ENCODE measurements around the gene CSNK2A2.

The CSNK2A2 gene

GRCh38 chr16:58152246-58152868, 45.5 kb downstream of the CSNK2A2 start:
- Histone ChIP-seq H3K4me3 (ENCODE audit: insufficient read depth, low read depth, low read length, poor library complexity, severe bottlenecking) (no peak overlapping the region), H3K9me3 (ENCODE audit: control insufficient read depth, low read length) (no peaks in the 10 kb centered on the region), H3K4me1 (ENCODE audit: control insufficient read depth, insufficient read depth, low read length, poor library complexity, severe bottlenecking) (no peaks in the 10 kb centered on the region), H3K27ac (ENCODE audit: insufficient read depth, low read length, poor library complexity, severe bottlenecking) (no peak overlapping the region), H3K27me3 (replicated peaks; ENCODE audit: control insufficient read depth, insufficient read depth, low read length, poor library complexity, severe bottlenecking) (no peaks in the 10 kb centered on the region), H3K36me3 (ENCODE audit: control insufficient read depth, insufficient read depth, low read length) (peaks cover 2% of the 10 kb centered on the region)
- no peak for DNase-seq

DNA sequence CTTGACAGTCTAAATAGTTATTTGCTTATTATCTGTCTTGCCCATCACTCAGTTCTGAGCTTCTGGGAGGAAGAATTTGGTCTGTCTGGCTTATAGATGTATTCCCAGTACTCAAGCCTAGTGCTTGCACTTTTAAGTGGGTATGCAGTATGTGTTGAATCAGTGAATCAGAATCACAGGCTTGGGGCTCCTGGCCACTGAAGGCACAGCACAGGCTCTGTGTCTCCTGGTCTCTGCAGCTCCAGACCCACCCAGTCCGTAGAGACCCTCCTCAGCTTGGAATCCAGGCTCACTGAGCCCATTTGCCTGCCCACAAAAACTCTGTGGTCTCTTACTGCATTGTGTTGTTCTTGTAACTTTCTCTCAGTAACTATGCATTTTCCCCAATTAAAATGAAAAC, 49.4 kb downstream of the CSNK2A2 start:
- H3K4me1 ChIP-seq (ENCODE audit: control insufficient read depth, insufficient read depth, low read length, poor library complexity, severe bottlenecking), result no peaks in the 10 kb centered on the region
- H3K27me3 ChIP-seq (replicated peaks; ENCODE audit: control insufficient read depth, insufficient read depth, low read length, poor library complexity, severe bottlenecking), result no peaks in the 10 kb centered on the region
- no peak overlapping the region for H3K27ac ChIP-seq (ENCODE audit: insufficient read depth, low read length, poor library complexity, severe bottlenecking)
- no peaks in the 10 kb centered on the region for H3K9me3 ChIP-seq (ENCODE audit: control insufficient read depth, low read length)
- H3K4me3 ChIP-seq (ENCODE audit: insufficient read depth, low read depth, low read length, poor library complexity, severe bottlenecking), result no peak overlapping the region
- H3K36me3 ChIP-seq (ENCODE audit: control insufficient read depth, insufficient read depth, low read length), result no peaks in the 10 kb centered on the region
- no peak for DNase-seq

GRCh38 chr16:58148099-58148498, 49.8 kb downstream of the CSNK2A2 start:
- Histone ChIP-seq H3K27ac (ENCODE audit: insufficient read depth, low read length, poor library complexity, severe bottlenecking) (no peak overlapping the region), H3K27me3 (replicated peaks; ENCODE audit: control insufficient read depth, insufficient read depth, low read length, poor library complexity, severe bottlenecking) (no peaks in the 10 kb centered on the region), H3K36me3 (ENCODE audit: control insufficient read depth, insufficient read depth, low read length) (no peaks in the 10 kb centered on the region), H3K9me3 (ENCODE audit: control insufficient read depth, low read length) (no peaks in the 10 kb centered on the region), H3K4me1 (ENCODE audit: control insufficient read depth, insufficient read depth, low read length, poor library complexity, severe bottlenecking) (no peaks in the 10 kb centered on the region), H3K4me3 (ENCODE audit: insufficient read depth, low read depth, low read length, poor library complexity, severe bottlenecking) (no peak overlapping the region)
- DNase-seq, result no peak

GRCh38 chr16:58138852-58139251, 59.1 kb downstream of the CSNK2A2 start:
- Histone ChIP-seq H3K9me3 (ENCODE audit: control insufficient read depth, low read length) (no peaks in the 10 kb centered on the region), H3K36me3 (ENCODE audit: control insufficient read depth, insufficient read depth, low read length) (no peaks in the 10 kb centered on the region), H3K4me1 (ENCODE audit: control insufficient read depth, insufficient read depth, low read length, poor library complexity, severe bottlenecking) (no peaks in the 10 kb centered on the region), H3K4me3 (ENCODE audit: insufficient read depth, low read depth, low read length, poor library complexity, severe bottlenecking) (no peak overlapping the region), H3K27me3 (replicated peaks; ENCODE audit: control insufficient read depth, insufficient read depth, low read length, poor library complexity, severe bottlenecking) (no peaks in the 10 kb centered on the region), H3K27ac (ENCODE audit: insufficient read depth, low read length, poor library complexity, severe bottlenecking) (no peak overlapping the region)
- no peak for DNase-seq

- Histone ChIP-seq H3K4me1 (ENCODE audit: control insufficient read depth, insufficient read depth, low read length, poor library complexity, severe bottlenecking) (no peaks in the 10 kb centered on the region), H3K4me3 (ENCODE audit: insufficient read depth, low read depth, low read length, poor library complexity, severe bottlenecking) (no peak overlapping the region), H3K36me3 (ENCODE audit: control insufficient read depth, insufficient read depth, low read length) (no peaks in the 10 kb centered on the region), H3K27me3 (replicated peaks; ENCODE audit: control insufficient read depth, insufficient read depth, low read length, poor library complexity, severe bottlenecking) (no peaks in the 10 kb centered on the region), H3K9me3 (ENCODE audit: control insufficient read depth, low read length) (no peaks in the 10 kb centered on the region), H3K27ac (ENCODE audit: insufficient read depth, low read length, poor library complexity, severe bottlenecking) (no peak overlapping the region)
- DNase-seq, result no peak
Observed at GRCh38 chr16:58137581-58137980, 60.3 kb downstream of the CSNK2A2 start.

- DNase-seq, result peak; percentile 90 to 94 (median 92)
- Histone ChIP-seq H3K36me3 (ENCODE audit: control insufficient read depth, insufficient read depth, low read length) (no peaks in the 10 kb centered on the region), H3K4me3 (ENCODE audit: insufficient read depth, low read depth, low read length, poor library complexity, severe bottlenecking) (peak within 1 kb of the TSS; percentile 89), H3K9me3 (ENCODE audit: control insufficient read depth, low read length) (no peaks in the 10 kb centered on the region), H3K4me1 (ENCODE audit: control insufficient read depth, insufficient read depth, low read length, poor library complexity, severe bottlenecking) (peaks cover 18% of the 10 kb centered on the region), H3K27me3 (replicated peaks; ENCODE audit: control insufficient read depth, insufficient read depth, low read length, poor library complexity, severe bottlenecking) (no peaks in the 10 kb centered on the region), H3K27ac (ENCODE audit: insufficient read depth, low read length, poor library complexity, severe bottlenecking) (peak within 1 kb of the TSS; percentile 93)
Observed at GRCh38 chr16:58129097-58129936, 68.6 kb downstream of the CSNK2A2 start, which contains the start of gene CFAP20. TSS of gene CFAP20 (minus strand) at chr16:58129381. CDS start at chr16:58129115, 266 bp downstream.

- Histone ChIP-seq H3K27me3 (replicated peaks; ENCODE audit: control insufficient read depth, insufficient read depth, low read length, poor library complexity, severe bottlenecking) (no peaks in the 10 kb centered on the region), H3K9me3 (ENCODE audit: control insufficient read depth, low read length) (no peaks in the 10 kb centered on the region), H3K4me1 (ENCODE audit: control insufficient read depth, insufficient read depth, low read length, poor library complexity, severe bottlenecking) (peaks cover 18% of the 10 kb centered on the region), H3K27ac (ENCODE audit: insufficient read depth, low read length, poor library complexity, severe bottlenecking) (peak overlapping the region; percentile 93), H3K36me3 (ENCODE audit: control insufficient read depth, insufficient read depth, low read length) (no peaks in the 10 kb centered on the region), H3K4me3 (ENCODE audit: insufficient read depth, low read depth, low read length, poor library complexity, severe bottlenecking) (peak overlapping the region; percentile 89)
- peak; percentile 1 to 16 (median 6) for DNase-seq
Observed at GRCh38 chr16:58128711-58129096, 69.2 kb downstream of the CSNK2A2 start.

DNA sequence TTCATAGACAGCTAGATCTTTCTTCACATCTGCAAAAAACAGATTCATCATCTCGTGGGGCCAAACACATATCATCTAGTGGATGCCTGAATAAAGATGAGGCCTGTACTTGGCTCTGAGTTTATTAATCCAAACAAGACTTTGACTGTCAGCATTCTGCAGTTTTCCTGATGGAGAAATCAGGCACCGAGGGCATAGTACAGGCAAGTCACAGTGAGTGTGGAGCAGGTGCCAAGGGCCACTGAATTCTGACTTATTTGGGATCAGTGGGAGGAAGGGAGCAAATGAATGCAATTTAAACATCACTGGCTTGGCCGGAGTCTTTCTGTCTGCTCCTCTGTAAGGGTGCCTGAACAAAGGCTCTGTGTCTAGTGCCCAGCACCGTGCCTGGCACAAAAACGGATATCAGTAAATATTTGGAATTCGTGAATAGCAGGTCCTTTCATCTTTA, 69.7 kb downstream of the CSNK2A2 start:
- no peaks in the 10 kb centered on the region for H3K36me3 ChIP-seq (ENCODE audit: control insufficient read depth, insufficient read depth, low read length)
- H3K27ac ChIP-seq (ENCODE audit: insufficient read depth, low read length, poor library complexity, severe bottlenecking), result peak overlapping the region; percentile 93
- no peak for DNase-seq
- H3K27me3 ChIP-seq (replicated peaks; ENCODE audit: control insufficient read depth, insufficient read depth, low read length, poor library complexity, severe bottlenecking), result no peaks in the 10 kb centered on the region
- H3K4me3 ChIP-seq (ENCODE audit: insufficient read depth, low read depth, low read length, poor library complexity, severe bottlenecking), result peak overlapping the region; percentile 89
- H3K4me1 ChIP-seq (ENCODE audit: control insufficient read depth, insufficient read depth, low read length, poor library complexity, severe bottlenecking), result peaks cover 18% of the 10 kb centered on the region
- H3K9me3 ChIP-seq (ENCODE audit: control insufficient read depth, low read length), result no peaks in the 10 kb centered on the region

GRCh38 chr16:58127634-58128033, 70.3 kb downstream of the CSNK2A2 start:
- Histone ChIP-seq H3K4me3 (ENCODE audit: insufficient read depth, low read depth, low read length, poor library complexity, severe bottlenecking) (peak overlapping the region; percentile 89), H3K27me3 (replicated peaks; ENCODE audit: control insufficient read depth, insufficient read depth, low read length, poor library complexity, severe bottlenecking) (no peaks in the 10 kb centered on the region), H3K36me3 (ENCODE audit: control insufficient read depth, insufficient read depth, low read length) (no peaks in the 10 kb centered on the region), H3K27ac (ENCODE audit: insufficient read depth, low read length, poor library complexity, severe bottlenecking) (peak overlapping the region; percentile 93), H3K4me1 (ENCODE audit: control insufficient read depth, insufficient read depth, low read length, poor library complexity, severe bottlenecking) (peaks cover 18% of the 10 kb centered on the region), H3K9me3 (ENCODE audit: control insufficient read depth, low read length) (no peaks in the 10 kb centered on the region)
- no peak for DNase-seq

GRCh38 chr16:58127033-58127556, 70.8 kb downstream of the CSNK2A2 start:
- Histone ChIP-seq H3K27me3 (replicated peaks; ENCODE audit: control insufficient read depth, insufficient read depth, low read length, poor library complexity, severe bottlenecking) (no peaks in the 10 kb centered on the region), H3K4me3 (ENCODE audit: insufficient read depth, low read depth, low read length, poor library complexity, severe bottlenecking) (no peak overlapping the region), H3K36me3 (ENCODE audit: control insufficient read depth, insufficient read depth, low read length) (no peaks in the 10 kb centered on the region), H3K4me1 (ENCODE audit: control insufficient read depth, insufficient read depth, low read length, poor library complexity, severe bottlenecking) (peaks cover 18% of the 10 kb centered on the region), H3K27ac (ENCODE audit: insufficient read depth, low read length, poor library complexity, severe bottlenecking) (peak overlapping the region; percentile 93), H3K9me3 (ENCODE audit: control insufficient read depth, low read length) (no peaks in the 10 kb centered on the region)
- peak in 2 of 3 donors; percentile 8 to 20 for DNase-seq

Data from effector memory CD4-positive, alpha-beta T cell (primary cell).